SK-N-SH treated with all-trans-retinoic acid at 6 μM for 48 hours (cell line): Measurements from ENCODE around the gene BCAR3.

Experiments used
- ATAC-seq: fragments of 200-7000 bp; cut with Tn5 transposase; 3 replicates; pipeline ENCODE4 v1.9.1; 2020; ENCODE audit warnings: mild to moderate bottlenecking, moderate library complexity
- ARNTL ChIP-seq: fragments of 450-650 bp; formaldehyde crosslinking; IDR thresholded peaks from 2 replicates; pipeline ENCODE4 v1.5.0; 2020; ENCODE audit warnings: low read depth, mild to moderate bottlenecking, moderate library complexity, borderline replicate concordance
- BACH2 ChIP-seq: fragments of 250-450 bp; sonication (Bioruptor Pico); IDR thresholded peaks from 2 replicates; pipeline ENCODE4 v1.9.0; 2021; ENCODE audit warnings: mild to moderate bottlenecking, borderline replicate concordance
- CREB5 ChIP-seq: fragments of 250-450 bp; sonication (Bioruptor Pico); IDR thresholded peaks from 2 replicates; pipeline ENCODE4 v1.5.1; 2020; ENCODE audit warnings: low read depth, mild to moderate bottlenecking, moderate library complexity
- CSDC2 ChIP-seq: fragments of 250-450 bp; sonication (Bioruptor Pico); IDR thresholded peaks from 2 replicates; pipeline ENCODE4 v1.5.0; 2020; ENCODE audit warnings: mild to moderate bottlenecking, moderate library complexity
- CSRNP3 ChIP-seq: fragments of 250-450 bp; sonication (Bioruptor Pico); IDR thresholded peaks from 2 replicates; pipeline ENCODE4 v1.5.1; 2021; ENCODE audit warnings: mild to moderate bottlenecking, moderate library complexity
- ESRRG ChIP-seq: fragments of 250-450 bp; sonication (Bioruptor Pico); IDR thresholded peaks from 2 replicates; pipeline ENCODE4 v1.6.1; 2021; ENCODE audit warnings: mild to moderate bottlenecking
- GLIS3 ChIP-seq: fragments of 250-450 bp; sonication (Bioruptor Pico); IDR thresholded peaks from 2 replicates; pipeline ENCODE4 v1.5.0; 2020; ENCODE audit warnings: mild to moderate bottlenecking, moderate library complexity
- ISL1 ChIP-seq: fragments of 250-450 bp; sonication (Bioruptor Pico); IDR thresholded peaks from 2 replicates; pipeline ENCODE4 v2.1.2; 2022; ENCODE audit warnings: mild to moderate bottlenecking, moderate library complexity
- OSR1 ChIP-seq: fragments of 250-450 bp; sonication (Bioruptor Pico); IDR thresholded peaks from 2 replicates; pipeline ENCODE4 v1.8.0; 2022; ENCODE audit warnings: moderate library complexity, mild to moderate bottlenecking, inconsistent platforms
- PATZ1 ChIP-seq: fragments of 250-450 bp; sonication (Bioruptor Pico); IDR thresholded peaks from 2 replicates; pipeline ENCODE4 v1.8.0; 2020; ENCODE audit warnings: mild to moderate bottlenecking, moderate library complexity, borderline replicate concordance
- POU6F1 ChIP-seq: fragments of 250-450 bp; sonication (Bioruptor Pico); IDR thresholded peaks from 2 replicates; pipeline ENCODE4 v1.8.0; 2021; ENCODE audit warnings: low read depth, mild to moderate bottlenecking, moderate library complexity, borderline replicate concordance
- PPARA ChIP-seq: fragments of 250-450 bp; sonication (Bioruptor Pico); IDR thresholded peaks from 2 replicates; pipeline ENCODE4 v1.5.0; 2020; ENCODE audit warnings: mild to moderate bottlenecking, borderline replicate concordance
- RARB ChIP-seq: fragments of 250-450 bp; sonication (Bioruptor Pico); IDR thresholded peaks from 2 replicates; pipeline ENCODE4 v1.8.0; 2021; ENCODE audit warnings: mild to moderate bottlenecking, moderate library complexity
- SNAI2 ChIP-seq: fragments of 250-450 bp; sonication (Bioruptor Pico); IDR thresholded peaks from 2 replicates; pipeline ENCODE4 v1.5.0; 2020; ENCODE audit warnings: mild to moderate bottlenecking, moderate library complexity
- TCF4 ChIP-seq: fragments of 250-450 bp; sonication (Bioruptor Pico); IDR thresholded peaks from 2 replicates; pipeline ENCODE4 v1.8.0; 2021; ENCODE audit warnings: mild to moderate bottlenecking, moderate library complexity, borderline replicate concordance
- TOX ChIP-seq: fragments of 250-450 bp; sonication (Bioruptor Pico); IDR thresholded peaks from 2 replicates; pipeline ENCODE4 v1.8.0; 2021; ENCODE audit warnings: mild to moderate bottlenecking, moderate library complexity, borderline replicate concordance
- ZC3H10 ChIP-seq: fragments of 250-450 bp; sonication (Bioruptor Pico); IDR thresholded peaks from 2 replicates; pipeline ENCODE4 v1.5.1; 2021; ENCODE audit warnings: mild to moderate bottlenecking, moderate library complexity
- ZFP3 ChIP-seq: fragments of 250-450 bp; sonication (Bioruptor Pico); IDR thresholded peaks from 2 replicates; pipeline ENCODE4 v1.5.0; 2020; ENCODE audit warnings: mild to moderate bottlenecking, moderate library complexity
- ZFP30 ChIP-seq: fragments of 450-650 bp; formaldehyde crosslinking; IDR thresholded peaks from 2 replicates; pipeline ENCODE4 v1.5.0; 2022; ENCODE audit warnings: mild to moderate bottlenecking, moderate library complexity
- ZNF565 ChIP-seq: fragments of 450-650 bp; formaldehyde crosslinking; conservative IDR thresholded peaks from 2 replicates; pipeline ENCODE4 v1.5.0; 2020; ENCODE audit warnings: low read depth, mild to moderate bottlenecking, moderate library complexity
- ZNF70 ChIP-seq: fragments of 450-650 bp; formaldehyde crosslinking; IDR thresholded peaks from 2 replicates; pipeline ENCODE4 v1.5.0; 2020; ENCODE audit warnings: mild to moderate bottlenecking, moderate library complexity
- ZNF8 ChIP-seq: fragments of 450-650 bp; formaldehyde crosslinking; IDR thresholded peaks from 2 replicates; pipeline ENCODE4 v1.5.0; 2020; ENCODE audit warnings: mild to moderate bottlenecking, moderate library complexity

The BCAR3 gene

GRCh38 chr1:93679546-93679945, 2.1 kb downstream of the BCAR3 start:
- ATAC-seq = no peak
- TF ChIP-seq ZFP30 (CRISPR knock-in tag) (no peak), BACH2 (no peak), SNAI2 (CRISPR knock-in tag) (no peak), POU6F1 (CRISPR knock-in tag) (no peak), GLIS3 (CRISPR knock-in tag) (no peak), ARNTL (no peak), CREB5 (no peak)

GRCh38 chr1:93678946-93679480, 2.6 kb downstream of the BCAR3 start:
- TF ChIP-seq ESRRG (CRISPR knock-in tag) = no peak
- TF ChIP-seq, all 23 proteins: peak for 0
- no peak for ATAC-seq

- ATAC-seq = no peak
- TF ChIP-seq PATZ1 (CRISPR knock-in tag) (no peak), CSDC2 (CRISPR knock-in tag) (no peak), CSRNP3 (CRISPR knock-in tag) (no peak), TCF4 (CRISPR knock-in tag) (no peak), ZNF8 (no peak), TOX (no peak), RARB (no peak), ZC3H10 (CRISPR knock-in tag) (no peak)
These were observed 3.1 kb downstream of the BCAR3 start for GRCh38 chr1:93678491-93678890.

GRCh38 chr1:93677729-93678128, 3.9 kb downstream of the BCAR3 start:
- ATAC-seq = no peak
- TF ChIP-seq TOX (no peak), ZNF565 (CRISPR knock-in tag) (no peak), ISL1 (CRISPR knock-in tag) (no peak), PPARA (CRISPR knock-in tag) (no peak), GLIS3 (CRISPR knock-in tag) (no peak), ZC3H10 (CRISPR knock-in tag) (no peak), POU6F1 (CRISPR knock-in tag) (no peak), PATZ1 (CRISPR knock-in tag) (no peak), ZFP30 (CRISPR knock-in tag) (no peak), OSR1 (CRISPR knock-in tag) (no peak), RARB (no peak), TCF4 (CRISPR knock-in tag) (no peak), ARNTL (no peak), CREB5 (no peak), BACH2 (no peak), ZNF70 (CRISPR knock-in tag) (no peak), SNAI2 (CRISPR knock-in tag) (no peak), ZFP3 (CRISPR knock-in tag) (no peak)
